ENCODE measurements around the gene CFAP92.

CFAP92 gene

GRCh38 chr3:129025691-129026435 is 32.0 kb upstream of the CFAP92 start:
- DNase-seq, result no peak

- no peak for DNase-seq
Measured at GRCh38 chr3:129025108-129025507, 31.2 kb upstream of the CFAP92 start.

GRCh38 chr3:129023909-129024308 is 30.0 kb upstream of the CFAP92 start:
- DNase-seq, result no peak

- DNase-seq, result no peak
Measured at GRCh38 chr3:129023008-129023358, 29.1 kb upstream of the CFAP92 start.

- DNase-seq, result no peak
Measured at GRCh38 chr3:129022114-129023007, 28.5 kb upstream of the CFAP92 start.

GRCh38 chr3:129021140-129021551 is 27.3 kb upstream of the CFAP92 start:
- DNase-seq, result no peak

- no peak for DNase-seq
Measured at GRCh38 chr3:129020691-129021090, 26.8 kb upstream of the CFAP92 start.

- no peak for DNase-seq
Measured at GRCh38 chr3:129019266-129019665, 25.4 kb upstream of the CFAP92 start.

GRCh38 chr3:129018751-129019150 is 24.9 kb upstream of the CFAP92 start:
- DNase-seq, result no peak

- DNase-seq, result no peak
Measured at GRCh38 chr3:129018271-129018670, 24.4 kb upstream of the CFAP92 start.

GRCh38 chr3:129017484-129017899 is 23.6 kb upstream of the CFAP92 start:
- DNase-seq, result no peak

- no peak for DNase-seq
Measured at GRCh38 chr3:129016720-129017483, 23.0 kb upstream of the CFAP92 start.

GRCh38 chr3:129016356-129016719 is 22.5 kb upstream of the CFAP92 start:
- peak; percentile 44 to 64 for DNase-seq

- peak in 1 of 2 donors; percentile 34 for DNase-seq
Measured at GRCh38 chr3:129015388-129016105, 21.7 kb upstream of the CFAP92 start.

GRCh38 chr3:129014793-129015345 is 21.0 kb upstream of the CFAP92 start:
- no peak for DNase-seq

GRCh38 chr3:129014148-129014547 is 20.3 kb upstream of the CFAP92 start:
- DNase-seq, result no peak

- no peak for DNase-seq
Measured at GRCh38 chr3:129013491-129013891, 19.6 kb upstream of the CFAP92 start.

- DNase-seq, result no peak
Measured at GRCh38 chr3:129010310-129010956, 16.6 kb upstream of the CFAP92 start.

GRCh38 chr3:129009266-129009665 is 15.4 kb upstream of the CFAP92 start:
- DNase-seq, result no peak

- no peak for DNase-seq
Measured at GRCh38 chr3:129007792-129008191, 13.9 kb upstream of the CFAP92 start.

GRCh38 chr3:129006864-129007263 is 13.0 kb upstream of the CFAP92 start:
- no peak for DNase-seq
